ENCODE measurements around the gene TMEM120B. TPM values are rescaled to one million over a fixed set of nuclear protein-coding genes. Genes with fewer than 3 reads are reported as not detected.

Gene TMEM120B
- total and polyA plus RNA-seq, 2 of the 13 experiments (the other 11 are each of a cell fraction or from before 2014, with no cell fraction given) = 7.1 to 12.9 TPM

- TF ChIP-seq ZNF276 (CRISPR knock-in tag; IDR thresholded peaks at IDR 0.05; ENCODE audit: low read depth) = 0 out of 2 replicates have a peak, but pooled peaks have one; percentile 3
Observed at GRCh38 chr12:121806009-121806545, 93.5 kb downstream of the TMEM120B start (continued).

- WGBS (ENCODE audit: low lambda C conversion rate) = 67% methylated on average over 16 of the region's 21 CpGs
- Histone ChIP-seq H3K36me3 (replicated peaks in 1 of 2; ENCODE audit: control insufficient read depth in 1 of 2, insufficient read depth in 2 of 2, low read length in 2 of 2) (peaks cover 12 to 16% of the 10 kb centered on the region in 2 experiments; a peak in 3 of 5 replicates), H4K20me1 (ENCODE audit: insufficient read depth, low read length) (0 out of 2 replicates have a peak, but pooled peaks cover 8% of the 10 kb centered on the region), H3K27ac (ENCODE audit: extremely low read length, insufficient read depth, low read length) (peak overlapping the region; percentile 40), H3K4me1 (ENCODE audit: insufficient read depth, low read length) (peaks cover 35% of the 10 kb centered on the region), H3K4me3 (replicated peaks in 1 of 3; ENCODE audit: insufficient read depth in 1 of 3, low read depth in 2 of 3, low read length in 3 of 3) (peak overlapping the region; percentile 71 to 88 (median 79); a peak in 5 of 6 replicates), H3K27me3 (ENCODE audit: control insufficient read depth in 1 of 2, insufficient read depth in 2 of 2, low read length in 2 of 2) (no peaks in the 10 kb centered on the region; a peak in 1 of 5 replicates), H3K4me2 (ENCODE audit: low read depth, low read length) (peak overlapping the region; percentile 100), H3K9me3 (ENCODE audit: low read length) (no peaks in the 10 kb centered on the region), H3K9ac (ENCODE audit: insufficient read depth, low read depth, low read length) (peak overlapping the region; percentile 98), H3K79me2 (ENCODE audit: insufficient read depth, low read length) (peaks cover 44% of the 10 kb centered on the region), H2AFZ (ENCODE audit: low read length) (no peak overlapping the region)
- in situ Hi-C loops (cut with HindIII; ENCODE audit: extremely low pct_ligation_motif_present, low pct_unique_long_range_greater_than_20kb) (no loop called here), intact Hi-C loops (cut with micrococcal nuclease; ENCODE audit: unreplicated experiment) (no loop called here)
- FAIRE-seq = no peak
- no TSS peak for BruUV-seq (replicated peaks)
- ATAC-seq = peak; percentile 6; the same call in 2 of the 3 replicates
- ChIA-PET POLR2A (interaction anchor here (0.7 to 14.5 kb wide), 6 partner anchors 9 to 210 kb away, joined by 3 to 393 read pairs (median 4); partner anchors contain the start of genes HPD, PSMD9, RHOF and SETD1B), CTCF (ENCODE audit: low intra/inter-chr PET ratio, low total read pairs) (no interaction called here)
- no peak for DNase-seq (ENCODE audit: low spot score)
- TF ChIP-seq ZNF781 (CRISPR knock-in tag; IDR thresholded peaks at IDR 0.05; ENCODE audit: borderline replicate concordance, not compliant biosample characterization) = peak; percentile 16
- TF ChIP-seq ZFP91 (CRISPR knock-in tag; IDR thresholded peaks at IDR 0.05; ENCODE audit: borderline replicate concordance) = peak; percentile 98
- TF ChIP-seq HNRNPH1 (optimal IDR thresholded peaks at IDR 0.05; ENCODE audit: low read depth, low read length) = no peak
- 0 out of 2 replicates have a peak, but pooled peaks have one; percentile 11 for TF ChIP-seq SIN3A (IDR thresholded peaks at IDR 0.05; ENCODE audit: borderline replicate concordance, low read depth, low read length)
- no peak for TF ChIP-seq MIXL1 (CRISPR knock-in tag; IDR thresholded peaks at IDR 0.05)
- TF ChIP-seq ZNF292 (CRISPR knock-in tag; IDR thresholded peaks at IDR 0.05; ENCODE audit: borderline replicate concordance, low read depth) = no peak
- no peak for TF ChIP-seq TMF1 (CRISPR knock-in tag; IDR thresholded peaks at IDR 0.05; ENCODE audit: low read depth)
- TF ChIP-seq ZNF569 (CRISPR knock-in tag; IDR thresholded peaks at IDR 0.05; ENCODE audit: borderline replicate concordance) = no peak
- no peak for TF ChIP-seq ETV5 (CRISPR knock-in tag; IDR thresholded peaks at IDR 0.05; ENCODE audit: borderline replicate concordance)
- TF ChIP-seq ZNF790 (CRISPR knock-in tag; IDR thresholded peaks at IDR 0.05; ENCODE audit: borderline replicate concordance) = no peak
- 0 out of 2 replicates have a peak, but pooled peaks have one; percentile 14 for TF ChIP-seq ZNF263 (CRISPR knock-in tag; IDR thresholded peaks at IDR 0.05)
- TF ChIP-seq ZNF530 (CRISPR knock-in tag; IDR thresholded peaks at IDR 0.05; ENCODE audit: low read depth) = no peak
- 0 out of 2 replicates have a peak, but pooled peaks have one; percentile 4 for TF ChIP-seq ZBTB33 (CRISPR knock-in tag; IDR thresholded peaks at IDR 0.05)
- no peak for TF ChIP-seq HDAC1 (CRISPR knock-in tag; IDR thresholded peaks at IDR 0.05)
Observed at GRCh38 chr12:121806546-121807423, 94.2 kb downstream of the TMEM120B start.
